GM12864 (cell line): Measurements from ENCODE around the gene LNP1.

ENCODE experiments used
- DNase-seq: peaks from one replicate; pipeline ENCODE4 v3.0.0-alpha.2; 2011; ENCODE audit warnings: low read depth
- H3K4me3 ChIP-seq: 2 replicates; pipeline ENCODE4 v1.5.1; 2011; ENCODE audit warnings: mild to moderate bottlenecking, low read depth, low read length, control low read depth
- CTCF ChIP-seq: IDR thresholded peaks from 2 replicates; pipeline ENCODE4 v1.5.1; 2011; ENCODE audit warnings: low read depth, mild to moderate bottlenecking, moderate library complexity, low read length, control low read depth, inconsistent platforms; ENCODE audit errors: missing control alignments

Gene LNP1

DNA sequence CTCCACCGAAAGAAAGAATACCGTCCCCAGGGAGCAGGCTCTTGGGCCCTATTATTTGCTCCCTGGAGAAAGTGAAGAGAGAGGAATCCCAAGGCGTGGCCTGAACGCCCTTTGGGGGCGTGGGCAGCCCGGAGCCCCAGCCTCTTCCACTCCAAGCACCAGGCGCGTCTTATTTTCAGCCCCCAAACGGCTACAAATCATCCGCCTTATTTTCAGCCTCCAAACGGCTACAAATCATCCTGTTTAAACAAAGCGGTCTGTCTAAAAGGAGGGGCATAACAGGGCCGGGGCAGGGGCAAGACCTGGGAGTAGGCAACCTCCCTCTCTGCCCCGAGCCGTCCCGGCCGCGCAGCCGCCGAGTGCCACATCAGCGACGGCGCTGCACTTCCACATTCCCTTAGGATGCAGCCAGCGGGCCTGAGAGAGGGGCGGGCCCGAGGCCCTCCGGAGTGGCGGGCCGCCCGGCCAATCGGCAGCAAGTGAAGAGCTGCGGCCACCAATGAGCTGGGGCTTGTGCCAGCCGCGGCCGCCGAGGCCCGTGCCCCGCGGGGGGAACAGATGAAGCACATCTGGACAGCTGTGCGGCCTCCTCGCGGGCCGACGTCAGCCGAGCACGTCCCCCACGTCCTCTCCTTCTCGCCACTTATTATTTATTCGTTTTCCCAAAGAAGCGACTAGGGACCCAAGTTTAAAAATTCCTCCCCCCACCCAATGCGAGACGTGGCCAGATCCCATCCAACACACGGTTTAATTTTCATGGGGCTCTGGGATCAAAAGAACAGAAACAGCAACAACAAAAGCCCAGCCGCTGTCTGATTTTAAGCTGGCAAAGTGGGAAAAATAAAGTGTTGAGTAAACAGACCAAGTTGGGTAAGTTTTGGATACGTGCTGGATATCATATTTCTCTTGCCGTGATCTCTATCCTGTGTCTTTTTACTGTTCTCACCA, 91.0 kb downstream of the LNP1 start, which contains the start of gene TMEM45A:
TSS of gene TMEM45A (plus strand) at position 561 of the 948 bp plus-strand sequence. CDS start 62,593 bp downstream, outside the sequence.
- H3K4me3 ChIP-seq, result peak within 1 kb of the TSS; percentile 69
- DNase-seq, result peak; percentile 54
- TF ChIP-seq CTCF, result no peak

- no peak overlapping the region for H3K4me3 ChIP-seq
- no peak for TF ChIP-seq CTCF
- DNase-seq, result no peak
Observed at GRCh38 chr3:100496711-100497261, 95.4 kb downstream of the LNP1 start.

DNA sequence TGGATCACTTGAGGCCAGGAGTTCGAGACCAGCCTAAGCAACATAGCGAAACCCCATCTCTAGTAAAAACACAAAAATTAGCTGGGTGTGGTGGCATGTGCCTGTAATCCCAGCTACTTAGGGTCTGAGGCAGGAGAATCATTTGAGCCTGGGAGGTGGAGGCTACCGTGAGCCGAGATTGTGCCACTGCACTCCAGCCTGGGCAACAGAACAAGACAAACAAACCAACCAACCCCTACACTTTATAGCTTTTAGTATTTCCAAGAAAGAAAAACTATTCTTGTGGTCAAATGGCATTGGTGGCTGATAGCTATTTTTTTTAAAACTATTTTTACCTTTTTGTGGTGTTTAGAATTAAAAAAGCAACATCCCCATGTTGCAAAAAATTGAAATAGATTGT, 98.3 kb downstream of the LNP1 start:
- H3K4me3 ChIP-seq, result no peak overlapping the region
- no peak for TF ChIP-seq CTCF
- no peak for DNase-seq

GRCh38 chr3:100500320-100500880, 99.1 kb downstream of the LNP1 start:
- TF ChIP-seq CTCF, result no peak
- DNase-seq, result no peak

DNA sequence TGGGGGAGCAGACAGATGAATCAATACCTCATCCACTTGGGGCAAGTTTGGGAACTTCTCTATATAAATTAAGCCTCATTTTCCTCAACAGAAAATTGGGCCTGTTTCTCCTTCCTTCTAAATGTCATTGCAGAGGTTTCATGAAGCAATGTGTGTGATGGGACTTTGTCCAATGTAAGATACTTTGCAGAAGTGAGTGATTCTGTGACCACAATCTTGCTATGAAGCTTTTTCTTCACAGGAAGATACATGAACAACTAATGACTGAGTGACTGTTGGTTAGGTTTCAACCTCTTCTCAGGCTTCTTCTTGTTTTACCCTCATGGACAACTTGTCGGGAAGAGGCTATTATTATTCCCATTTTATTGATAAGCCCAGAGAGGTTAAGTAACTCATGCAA, 102.1 kb downstream of the LNP1 start:
- no peak overlapping the region for H3K4me3 ChIP-seq
- no peak for DNase-seq
- TF ChIP-seq CTCF, result no peak

More at GRCh38 chr3:100500320-100500880, 99.1 kb downstream of the LNP1 start:
- no peak overlapping the region for H3K4me3 ChIP-seq
